Mesodermal cell (in vitro differentiated cells): ENCODE data around the gene ADAM11.
A peak's percentile ranks its signal among the peaks of the same experiment; 100 is the strongest.
"Not testable (repeated sequence)": the region's sequence is repeated elsewhere in the genome, so short reads cannot be mapped to it uniquely, and the experiment has no call there.

Source experiments
- H3K27ac ChIP-seq: 2 replicates; pipeline ENCODE4 v1.7.0; 2013; ENCODE audit warnings: mild to moderate bottlenecking, low read depth, low read length, moderate library complexity; ENCODE audit not compliant: severe bottlenecking
- H3K36me3 ChIP-seq: 2 replicates; pipeline ENCODE4 v1.7.1; 2013; ENCODE audit warnings: mild to moderate bottlenecking, low read length, moderate library complexity; ENCODE audit not compliant: control insufficient read depth, insufficient read depth
- H3K4me1 ChIP-seq: one replicate; pipeline ENCODE4 v1.7.1; 2013; ENCODE audit warnings: mild to moderate bottlenecking, low read length; ENCODE audit not compliant: insufficient read depth, control insufficient read depth, poor library complexity, severe bottlenecking
- H3K4me3 ChIP-seq: 2 replicates; pipeline ENCODE4 v1.7.0; 2013; ENCODE audit warnings: low read length, control low read depth, mild to moderate bottlenecking; ENCODE audit not compliant: insufficient read depth, poor library complexity, severe bottlenecking; ENCODE audit errors: extremely low read depth
- H3K9me3 ChIP-seq: 2 replicates; pipeline ENCODE4 v1.7.1; 2013; ENCODE audit warnings: mild to moderate bottlenecking, low read length, moderate library complexity; ENCODE audit not compliant: control insufficient read depth
- WGBS, 2 experiments: methylation state at CpG; one replicate each; pipeline ENCODE4 v1.1.5; 2013; ENCODE audit warnings: missing lambda C conversion rate in 2 of 2; ENCODE audit not compliant: insufficient coverage in 2 of 2; 5-methylcytosine and 5-hydroxymethylcytosine counted together

Gene ADAM11

GRCh38 chr17:44825236-44825635, 66.4 kb downstream of the ADAM11 start:
- Histone ChIP-seq H3K36me3 (peaks cover 20% of the 10 kb centered on the region), H3K4me1 (peaks cover 10% of the 10 kb centered on the region)
- not testable (repeated sequence) for H3K9me3 ChIP-seq, H3K27ac ChIP-seq, H3K4me3 ChIP-seq
- WGBS, 2 experiments = 96 to 98% methylated on average over 8 to 9 of the region's 9 CpGs

GRCh38 chr17:44826123-44826790, 67.5 kb downstream of the ADAM11 start:
- Histone ChIP-seq H3K27ac (no peak overlapping the region), H3K9me3 (no peaks in the 10 kb centered on the region), H3K4me3 (no peak overlapping the region), H3K36me3 (peaks cover 20% of the 10 kb centered on the region), H3K4me1 (peaks cover 5% of the 10 kb centered on the region)
- 97% methylated on average over 6 to 10 of the region's 15 CpGs for WGBS, 2 experiments

GRCh38 chr17:44827863-44828262, 69.1 kb downstream of the ADAM11 start:
- Histone ChIP-seq H3K4me1 (no peaks in the 10 kb centered on the region), H3K36me3 (peaks cover 20% of the 10 kb centered on the region), H3K27ac (no peak overlapping the region), H3K4me3 (peak overlapping the region; percentile 93), H3K9me3 (no peaks in the 10 kb centered on the region)
- WGBS, 2 experiments = no CpG with 5 or more reads among the region's 1 CpG

- Histone ChIP-seq H3K4me1 (no peaks in the 10 kb centered on the region), H3K27ac (peak overlapping the region; percentile 74), H3K36me3 (peaks cover 13% of the 10 kb centered on the region), H3K9me3 (no peaks in the 10 kb centered on the region), H3K4me3 (peak overlapping the region; percentile 93)
- WGBS, 2 experiments = 0% methylated on average over 16 to 18 of the region's 21 CpGs
Observed at GRCh38 chr17:44828919-44829522, 70.2 kb downstream of the ADAM11 start.

- Histone ChIP-seq H3K9me3 (no peaks in the 10 kb centered on the region), H3K27ac (peak within 1 kb of the TSS; percentile 74), H3K36me3 (peaks cover 7% of the 10 kb centered on the region), H3K4me3 (peak within 1 kb of the TSS; percentile 93), H3K4me1 (no peaks in the 10 kb centered on the region)
- 0% methylated on average over 80 to 95 of the region's 123 CpGs for WGBS, 2 experiments
Observed at GRCh38 chr17:44829523-44830358, 71.0 kb downstream of the ADAM11 start, which contains the start of gene GJC1. Gene GJC1 (minus strand): TSS chr17:44830287. CDS start chr17:44805817, 24,470 bp downstream.

- WGBS, 2 experiments = 1 to 2% methylated on average over 57 to 58 of the region's 58 CpGs
- peak overlapping the region; percentile 74 for H3K27ac ChIP-seq
- no peaks in the 10 kb centered on the region for H3K9me3 ChIP-seq
- peaks cover 7% of the 10 kb centered on the region for H3K36me3 ChIP-seq
- no peaks in the 10 kb centered on the region for H3K4me1 ChIP-seq
- H3K4me3 ChIP-seq = peak overlapping the region; percentile 93
Observed at GRCh38 chr17:44830359-44831288, 71.8 kb downstream of the ADAM11 start.

- WGBS, 2 experiments = 76 to 84% methylated on average over 9 to 10 of the region's 12 CpGs
- no peaks in the 10 kb centered on the region for H3K4me1 ChIP-seq
- H3K27ac ChIP-seq = no peak overlapping the region
- peaks cover under 1% of the 10 kb centered on the region for H3K36me3 ChIP-seq
- H3K9me3 ChIP-seq = no peaks in the 10 kb centered on the region
- no peak overlapping the region for H3K4me3 ChIP-seq
Observed at GRCh38 chr17:44831371-44831770, 72.6 kb downstream of the ADAM11 start.
